ENCODE data around the gene ATP1B3. TPM values are rescaled to one million over a fixed set of nuclear protein-coding genes. Genes with fewer than 3 reads are reported as not detected.

The ATP1B3 gene
- total and polyA plus RNA-seq, 10 of the 15 experiments (the other 5 are each of a cell fraction or from before 2014, with no cell fraction given): 41.4 to 200 (median 94.0) TPM

GRCh38 chr3:141894524-141895176 lies 18.2 kb downstream of the ATP1B3 start (continued):
- TF ChIP-seq SKIL (IDR thresholded peaks at IDR 0.05; ENCODE audit: low read depth, poor library complexity, severe bottlenecking) (no peak), ZBED1 (IDR thresholded peaks at IDR 0.05; ENCODE audit: borderline replicate concordance) (no peak), IRF3 (IDR thresholded peaks at IDR 0.05) (no peak), TCF3 (IDR thresholded peaks at IDR 0.05; ENCODE audit: borderline replicate concordance, insufficient read depth, low read depth, low read length) (no peak), CHD4 (IDR thresholded peaks at IDR 0.05) (no peak)

DNA sequence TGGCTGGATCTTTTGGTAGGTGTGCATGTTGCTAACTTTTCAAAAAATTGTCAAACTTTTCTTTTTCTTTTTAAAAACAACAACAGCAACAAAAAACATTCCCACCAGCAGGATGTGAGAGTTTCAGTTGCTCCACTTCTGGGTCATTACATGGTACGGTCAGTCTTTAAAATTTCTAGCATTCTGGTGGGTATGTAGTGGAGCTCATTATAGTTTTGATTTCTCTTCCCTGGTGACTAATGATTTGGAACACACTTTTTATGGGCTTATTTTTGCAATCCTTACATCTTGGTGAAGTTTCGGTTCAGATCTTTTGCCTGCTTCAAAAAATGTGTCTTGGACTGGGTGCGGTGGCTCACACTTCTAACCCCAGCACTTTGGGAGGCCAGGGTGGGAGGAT lies 19.3 kb downstream of the ATP1B3 start:
- BruUV-seq (replicated peaks): no TSS peak
- no peak overlapping the region for H3K4me2 ChIP-seq (ENCODE audit: control insufficient read depth, insufficient read depth)
- ChIA-PET RAD21 (ENCODE audit: unreplicated experiment) (no interaction called here), SMC1A (ENCODE audit: uncharacterized antibody, unreplicated experiment) (interaction anchor here (0.9 to 1.1 kb wide), 2 partner anchors 9 to 20 kb away, joined by 3 read pairs; no protein-coding TSS in a partner anchor), POLR2A (interaction anchor here (0.7 to 1.1 kb wide), 2 partner anchors 20 to 1716 kb away, joined by 3 to 5 read pairs; no protein-coding TSS in a partner anchor), CTCF (interaction anchor here (0.6 to 1.1 kb wide), 2 partner anchors 12 to 19 kb away, joined by 3 to 4 read pairs; no protein-coding TSS in a partner anchor)
- intact Hi-C loops (cut with micrococcal nuclease; ENCODE audit: unreplicated experiment) (no loop called here), in situ Hi-C loops (cut with MboI) (no loop called here)
- H3K9me3 ChIP-seq (replicated peaks; ENCODE audit: control insufficient read depth, insufficient read depth, low read length): peaks cover 10% of the 10 kb centered on the region; the same call in 2 of the 3 replicates
- TF ChIP-seq KAT2A (conservative IDR thresholded peaks at IDR 0.05; ENCODE audit: control insufficient read depth, low read depth, low read length) (no peak), EZH2 (IDR thresholded peaks at IDR 0.05; ENCODE audit: borderline replicate concordance, control insufficient read depth, low read depth, low read length) (no peak), EED (IDR thresholded peaks at IDR 0.05; ENCODE audit: low read depth) (no peak), ZNF217 (IDR thresholded peaks at IDR 0.05) (no peak), USF1 (IDR thresholded peaks at IDR 0.05; ENCODE audit: borderline replicate concordance, extremely low read length, insufficient read depth, low read depth, low read length) (no peak)
- H3K4me3 ChIP-seq: no peak overlapping the region
- H2AFZ ChIP-seq (ENCODE audit: control insufficient read depth, low read depth, low read length): no peak overlapping the region
- FAIRE-seq: no peak
- H3K9ac ChIP-seq (ENCODE audit: control insufficient read depth, insufficient read depth, low read length): no peak overlapping the region
- no peak for ATAC-seq
- H3K27ac ChIP-seq (ENCODE audit: control insufficient read depth, insufficient read depth): no peak overlapping the region
- peaks cover 38% of the 10 kb centered on the region for H3K79me2 ChIP-seq (ENCODE audit: control insufficient read depth, insufficient read depth, low read length)
- no peak for DNase-seq (ENCODE audit: low read depth, low spot score)
- H3K27me3 ChIP-seq (replicated peaks in 1 of 2; ENCODE audit: control insufficient read depth in 2 of 2, insufficient read depth in 2 of 2, low read length in 1 of 2): no peaks in the 10 kb centered on the region
- H3K4me1 ChIP-seq (ENCODE audit: control insufficient read depth, insufficient read depth, low read length): no peaks in the 10 kb centered on the region
- H4K20me1 ChIP-seq (ENCODE audit: control insufficient read depth, insufficient read depth): no peaks in the 10 kb centered on the region
- no peaks in the 10 kb centered on the region; a peak in 2 of 4 replicates for H3K36me3 ChIP-seq (ENCODE audit: control insufficient read depth in 2 of 2, insufficient read depth in 2 of 2, low read length in 1 of 2)
- 100% methylated on average over 3 of the region's 3 CpGs for WGBS (ENCODE audit: insufficient coverage, insufficient replicate concordance, low lambda C conversion rate, missing lambda C conversion rate)

All from GM12878 (cell line).